Measurements from ENCODE around the gene CERT1.

The CERT1 gene

GRCh38 chr5:75524071-75524470 lies 12.6 kb upstream of the CERT1 start:
- DNase-seq (ENCODE audit: extremely low read depth, low read depth) = peak; percentile 54
- no peak for TF ChIP-seq CTCF (IDR thresholded peaks at IDR 0.05; ENCODE audit: low read depth, low read length, missing control alignments)
- H3K4me3 ChIP-seq (replicated peaks; ENCODE audit: low read depth, low read length) = no peak overlapping the region

GRCh38 chr5:75523275-75523674 lies 11.8 kb upstream of the CERT1 start:
- no peak for TF ChIP-seq CTCF (IDR thresholded peaks at IDR 0.05; ENCODE audit: low read depth, low read length, missing control alignments)
- H3K4me3 ChIP-seq (replicated peaks; ENCODE audit: low read depth, low read length) = no peak overlapping the region
- DNase-seq (ENCODE audit: extremely low read depth, low read depth) = no peak

- no peak for DNase-seq (ENCODE audit: extremely low read depth, low read depth)
- H3K4me3 ChIP-seq (replicated peaks; ENCODE audit: low read depth, low read length) = no peak overlapping the region
- no peak for TF ChIP-seq CTCF (IDR thresholded peaks at IDR 0.05; ENCODE audit: low read depth, low read length, missing control alignments)
Observed at GRCh38 chr5:75522542-75522941, 11.1 kb upstream of the CERT1 start.

- H3K4me3 ChIP-seq (replicated peaks; ENCODE audit: low read depth, low read length) = no peak overlapping the region
- no peak for DNase-seq (ENCODE audit: extremely low read depth, low read depth)
- TF ChIP-seq CTCF (IDR thresholded peaks at IDR 0.05; ENCODE audit: low read depth, low read length, missing control alignments) = no peak
Observed at GRCh38 chr5:75522025-75522424, 10.6 kb upstream of the CERT1 start.

- TF ChIP-seq CTCF (IDR thresholded peaks at IDR 0.05; ENCODE audit: low read depth, low read length, missing control alignments) = no peak
- no peak overlapping the region for H3K4me3 ChIP-seq (replicated peaks; ENCODE audit: low read depth, low read length)
- DNase-seq (ENCODE audit: extremely low read depth, low read depth) = no peak
Observed at GRCh38 chr5:75521195-75521594, 9.8 kb upstream of the CERT1 start.

GRCh38 chr5:75519761-75520160 lies 8.3 kb upstream of the CERT1 start:
- no peak for DNase-seq (ENCODE audit: extremely low read depth, low read depth)
- TF ChIP-seq CTCF (IDR thresholded peaks at IDR 0.05; ENCODE audit: low read depth, low read length, missing control alignments) = no peak
- H3K4me3 ChIP-seq (replicated peaks; ENCODE audit: low read depth, low read length) = no peak overlapping the region

- no peak overlapping the region for H3K4me3 ChIP-seq (replicated peaks; ENCODE audit: low read depth, low read length)
Observed at GRCh38 chr5:75514323-75514722, 2.9 kb upstream of the CERT1 start.

More at GRCh38 chr5:75514323-75514722, 2.9 kb upstream of the CERT1 start:
- TF ChIP-seq CTCF (IDR thresholded peaks at IDR 0.05; ENCODE audit: low read depth, low read length, missing control alignments) = no peak
- no peak for DNase-seq (ENCODE audit: extremely low read depth, low read depth)
